ENCODE data around the gene ADGRB2.

GRCh38 chr1:31785020-31785946, 21.1 kb upstream of the ADGRB2 start:
- no peak for TF ChIP-seq POLR2A (IDR thresholded peaks at IDR 0.05)
- TF ChIP-seq, protein P1, sequence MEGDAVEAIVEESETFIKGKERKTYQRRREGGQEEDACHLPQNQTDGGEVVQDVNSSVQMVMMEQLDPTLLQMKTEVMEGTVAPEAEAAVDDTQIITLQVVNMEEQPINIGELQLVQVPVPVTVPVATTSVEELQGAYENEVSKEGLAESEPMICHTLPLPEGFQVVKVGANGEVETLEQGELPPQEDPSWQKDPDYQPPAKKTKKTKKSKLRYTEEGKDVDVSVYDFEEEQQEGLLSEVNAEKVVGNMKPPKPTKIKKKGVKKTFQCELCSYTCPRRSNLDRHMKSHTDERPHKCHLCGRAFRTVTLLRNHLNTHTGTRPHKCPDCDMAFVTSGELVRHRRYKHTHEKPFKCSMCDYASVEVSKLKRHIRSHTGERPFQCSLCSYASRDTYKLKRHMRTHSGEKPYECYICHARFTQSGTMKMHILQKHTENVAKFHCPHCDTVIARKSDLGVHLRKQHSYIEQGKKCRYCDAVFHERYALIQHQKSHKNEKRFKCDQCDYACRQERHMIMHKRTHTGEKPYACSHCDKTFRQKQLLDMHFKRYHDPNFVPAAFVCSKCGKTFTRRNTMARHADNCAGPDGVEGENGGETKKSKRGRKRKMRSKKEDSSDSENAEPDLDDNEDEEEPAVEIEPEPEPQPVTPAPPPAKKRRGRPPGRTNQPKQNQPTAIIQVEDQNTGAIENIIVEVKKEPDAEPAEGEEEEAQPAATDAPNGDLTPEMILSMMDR (IDR thresholded peaks at IDR 0.05): no peak
